Measurements from ENCODE around the gene BCAS1.

BCAS1 gene

DNA sequence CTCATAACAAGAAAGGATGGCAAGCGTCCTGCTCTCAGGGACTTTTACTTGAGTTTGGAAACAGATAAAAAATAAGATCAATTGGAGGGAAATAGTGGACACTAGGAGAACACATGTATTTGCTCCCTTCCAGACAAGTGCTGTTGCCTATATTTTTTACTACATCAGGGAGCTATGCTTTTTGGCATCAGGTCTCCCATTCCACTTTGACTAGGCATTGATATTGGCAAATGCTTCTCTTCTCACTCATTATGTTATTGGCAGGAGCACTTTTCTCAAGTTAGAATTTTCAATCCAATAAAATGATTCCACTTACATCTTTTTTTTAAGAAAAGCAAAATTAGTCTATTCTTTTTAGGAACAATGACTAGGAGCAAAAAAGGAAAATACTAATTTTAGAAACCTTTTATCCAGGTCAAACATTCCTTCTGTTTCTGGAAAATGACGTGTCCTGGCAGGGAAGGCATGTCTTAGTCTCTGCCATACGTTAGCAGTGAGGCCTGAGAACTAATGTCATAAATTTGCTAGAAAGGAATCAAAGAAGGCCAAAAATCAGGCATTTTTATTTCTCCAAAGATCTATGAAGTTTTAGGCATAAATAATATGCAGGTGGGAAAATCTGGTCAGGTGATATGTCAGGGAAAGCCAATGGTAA lies 21.4 kb downstream of the BCAS1 start:
- no peak for DNase-seq (ENCODE audit: low read depth in 2 of 2)

GRCh38 chr20:54048481-54048880 lies 21.9 kb downstream of the BCAS1 start:
- DNase-seq (ENCODE audit: low read depth in 2 of 2) = no peak

- no peak for DNase-seq (ENCODE audit: low read depth in 2 of 2)
Observed at GRCh38 chr20:54047720-54048119, 22.7 kb downstream of the BCAS1 start.

DNA sequence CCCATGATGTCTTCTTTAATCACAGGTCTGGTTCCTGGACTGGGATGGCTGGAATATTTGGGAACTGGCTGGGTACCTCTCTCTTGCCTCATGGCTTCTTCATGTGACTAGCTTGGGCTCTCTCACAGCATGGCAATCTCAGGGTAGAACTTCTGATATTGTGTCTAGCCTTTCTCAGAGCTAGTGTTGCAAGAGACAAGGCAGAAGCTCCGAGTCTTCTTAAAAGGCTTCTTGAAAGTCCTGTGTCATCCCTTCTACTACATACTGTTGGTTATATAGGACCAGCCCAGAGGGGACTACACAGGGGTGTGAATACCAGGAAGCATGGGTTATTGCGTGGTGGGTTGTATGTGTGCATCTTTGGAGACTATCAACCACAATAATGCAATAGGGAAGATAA lies 23.3 kb downstream of the BCAS1 start:
- DNase-seq (ENCODE audit: low read depth in 2 of 2) = no peak

- DNase-seq (ENCODE audit: low read depth in 2 of 2) = no peak
Observed at GRCh38 chr20:54044156-54044555, 26.2 kb downstream of the BCAS1 start.

GRCh38 chr20:54043076-54043967 lies 27.1 kb downstream of the BCAS1 start:
- DNase-seq (ENCODE audit: low read depth in 2 of 2) = no peak

- no peak for DNase-seq (ENCODE audit: low read depth in 2 of 2)
Observed at GRCh38 chr20:54042021-54042420, 28.4 kb downstream of the BCAS1 start.

- DNase-seq (ENCODE audit: low read depth in 2 of 2) = no peak
Observed at GRCh38 chr20:54041336-54041735, 29.1 kb downstream of the BCAS1 start.

- DNase-seq (ENCODE audit: low read depth in 2 of 2) = no peak
Observed at GRCh38 chr20:54040531-54040930, 29.9 kb downstream of the BCAS1 start.

DNA sequence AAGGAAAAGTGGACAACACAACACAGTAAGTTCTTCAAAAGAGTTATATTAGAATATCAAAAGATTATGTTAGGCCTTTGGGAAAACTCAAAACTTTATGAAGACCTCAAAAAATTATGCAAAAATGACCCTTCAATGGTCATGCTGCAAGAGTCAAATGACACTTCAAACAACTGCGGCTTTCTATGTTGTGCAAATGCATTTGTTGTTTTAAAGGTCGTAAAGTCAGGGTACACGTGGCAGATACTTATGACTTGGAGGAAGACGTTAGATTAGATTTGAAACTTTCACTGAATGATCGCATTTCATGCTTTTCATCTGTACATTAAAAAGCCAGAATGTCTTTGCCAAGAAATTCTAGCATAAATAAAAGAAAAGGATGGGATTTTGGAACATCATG lies 31.4 kb downstream of the BCAS1 start:
- no peak for DNase-seq (ENCODE audit: low read depth in 2 of 2)

DNA sequence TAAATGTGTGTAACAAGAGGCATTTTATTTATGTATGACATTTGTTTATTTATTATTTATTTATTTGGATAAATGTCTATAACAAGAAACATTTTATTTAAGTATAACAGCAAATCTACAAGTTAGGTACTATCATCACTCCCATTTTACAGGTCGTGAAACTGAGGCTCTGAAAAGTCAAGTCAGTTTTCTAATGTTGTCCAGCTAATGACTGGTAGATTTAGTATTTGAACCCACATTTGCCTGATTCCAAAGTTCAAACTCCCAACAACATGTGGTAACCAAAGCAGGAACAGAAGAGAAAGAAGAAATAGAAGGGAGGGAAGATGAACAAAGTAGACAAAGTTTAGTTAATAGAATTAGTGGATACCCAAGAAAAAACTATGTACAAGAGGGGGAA lies 32.9 kb downstream of the BCAS1 start:
- DNase-seq (ENCODE audit: low read depth in 2 of 2) = no peak

DNA sequence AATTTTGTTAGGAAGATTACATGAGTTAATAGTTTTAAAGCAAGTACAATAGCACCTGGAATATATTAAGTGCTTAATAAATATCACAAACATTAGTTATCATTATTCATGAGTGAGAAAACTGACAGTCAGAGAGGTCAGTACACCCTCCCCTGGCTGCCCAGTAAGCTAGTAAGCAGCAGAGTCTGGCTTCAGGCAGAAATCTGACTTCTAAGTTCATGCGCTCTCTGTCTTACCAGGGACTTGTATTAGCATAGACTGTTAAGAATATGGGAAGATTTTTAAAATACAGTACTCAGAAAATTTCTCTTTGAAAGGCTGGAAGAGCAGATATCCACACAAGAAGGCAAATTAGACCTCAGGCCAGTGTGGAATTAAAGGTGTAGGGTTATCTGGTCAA lies 40.8 kb downstream of the BCAS1 start:
- DNase-seq (ENCODE audit: low read depth in 2 of 2) = no peak

DNA sequence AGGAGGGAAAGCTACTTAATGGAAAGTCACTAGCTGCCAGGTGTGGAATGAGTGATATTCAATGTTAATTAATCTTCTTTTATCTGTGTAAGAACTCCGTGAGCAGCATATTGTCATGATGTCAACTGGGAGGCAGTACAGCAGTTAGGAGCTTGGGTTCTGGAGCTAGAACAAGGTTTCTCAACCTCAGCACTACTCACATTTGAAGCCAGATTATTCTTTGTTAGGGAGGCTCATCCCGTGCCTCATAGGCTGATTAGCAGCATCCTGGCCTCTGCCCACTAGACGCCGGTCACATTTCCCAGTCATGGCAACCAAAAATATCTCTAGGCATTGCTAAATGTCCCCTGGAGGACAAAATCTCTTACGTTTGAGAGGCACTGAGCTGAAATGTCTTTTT lies 41.2 kb downstream of the BCAS1 start:
- no peak for DNase-seq (ENCODE audit: low read depth in 2 of 2)

- DNase-seq (ENCODE audit: low read depth in 2 of 2) = no peak
Observed at GRCh38 chr20:54028276-54029011, 42.0 kb downstream of the BCAS1 start.

DNA sequence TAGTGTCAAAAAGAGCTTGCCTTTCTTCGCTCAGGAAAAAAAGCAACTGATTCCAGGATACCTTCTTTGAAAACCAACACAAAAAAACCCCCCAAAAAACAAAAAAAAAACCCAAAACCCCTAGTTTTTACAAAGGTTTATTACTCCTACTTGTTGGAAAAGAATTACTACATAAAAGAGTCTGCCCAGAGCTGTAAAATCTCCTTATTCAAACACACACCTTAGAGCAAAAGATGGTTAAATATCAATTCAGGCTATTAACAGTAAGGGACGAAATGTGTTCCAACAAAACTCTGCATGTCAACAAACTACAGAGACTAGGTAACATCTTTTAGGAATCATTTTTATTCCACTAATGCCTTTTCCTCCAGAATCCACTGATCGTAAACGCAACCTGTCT lies 42.7 kb downstream of the BCAS1 start:
- DNase-seq (ENCODE audit: low read depth in 2 of 2) = no peak

DNA sequence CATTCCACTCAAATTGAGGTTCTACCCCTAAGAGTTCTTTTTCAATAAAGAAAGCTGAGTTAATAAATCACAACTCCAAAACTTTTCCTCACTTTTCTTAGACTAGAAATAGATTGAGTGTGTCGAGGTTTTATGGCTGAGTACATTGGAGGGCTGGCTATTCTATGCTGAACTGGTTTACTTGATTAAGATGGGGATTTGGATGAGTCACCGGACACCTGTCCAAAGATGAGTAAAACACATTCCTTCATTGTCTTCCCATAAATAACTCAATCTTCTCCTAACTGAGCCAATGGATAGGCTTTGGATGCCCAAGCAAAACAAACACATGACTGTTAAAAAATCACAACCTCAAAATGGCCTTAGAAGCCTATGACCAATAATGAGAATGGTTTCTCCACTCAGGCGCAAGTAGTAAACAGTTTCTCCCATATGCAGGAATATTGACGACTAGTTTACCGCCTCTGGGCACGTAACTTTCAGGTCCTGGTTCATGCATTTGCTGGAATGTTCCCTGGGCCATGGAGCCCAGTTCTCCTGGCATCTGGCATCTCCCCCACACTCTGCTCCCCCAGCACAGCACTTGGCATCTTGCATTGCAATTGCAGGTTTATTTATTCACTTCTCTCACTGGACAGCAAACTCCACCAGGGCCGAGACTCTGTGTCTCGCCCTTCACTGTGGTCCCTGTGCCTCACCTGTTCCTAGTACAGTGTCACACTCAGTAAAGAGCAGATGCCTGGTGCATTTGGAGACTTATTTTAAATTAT lies 43.9 kb downstream of the BCAS1 start:
- DNase-seq (ENCODE audit: low read depth in 2 of 2) = no peak

DNA sequence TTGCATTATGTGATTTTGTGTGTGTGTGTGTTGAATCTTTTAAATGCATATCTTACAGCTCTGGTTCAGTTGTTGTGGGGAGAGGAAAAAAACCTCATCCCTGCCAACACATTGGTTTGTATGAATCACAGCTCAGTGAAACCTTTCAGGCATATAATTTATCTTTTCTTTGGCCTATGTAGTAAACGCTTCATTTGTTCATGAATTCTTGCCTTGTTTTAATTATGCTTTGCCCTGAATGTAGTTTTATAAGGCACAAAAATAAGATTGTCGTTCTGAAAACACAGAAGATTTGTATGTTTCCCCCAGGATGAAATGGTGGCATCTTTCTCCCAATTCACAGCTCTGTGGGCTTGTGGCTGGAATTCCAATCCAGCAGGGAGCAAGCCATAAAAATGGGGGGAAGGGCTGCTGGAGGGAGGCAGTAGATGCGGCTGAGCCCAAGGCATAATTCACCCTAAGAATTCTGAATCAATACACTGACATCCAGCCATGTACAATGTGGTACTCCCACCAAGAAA lies 45.1 kb downstream of the BCAS1 start:
- DNase-seq (ENCODE audit: low read depth in 2 of 2) = no peak

- no peak for DNase-seq (ENCODE audit: low read depth in 2 of 2)
Observed at GRCh38 chr20:54023406-54023805, 47.0 kb downstream of the BCAS1 start.

GRCh38 chr20:54021446-54022235 lies 48.8 kb downstream of the BCAS1 start:
- DNase-seq (ENCODE audit: low read depth in 2 of 2) = no peak

DNA sequence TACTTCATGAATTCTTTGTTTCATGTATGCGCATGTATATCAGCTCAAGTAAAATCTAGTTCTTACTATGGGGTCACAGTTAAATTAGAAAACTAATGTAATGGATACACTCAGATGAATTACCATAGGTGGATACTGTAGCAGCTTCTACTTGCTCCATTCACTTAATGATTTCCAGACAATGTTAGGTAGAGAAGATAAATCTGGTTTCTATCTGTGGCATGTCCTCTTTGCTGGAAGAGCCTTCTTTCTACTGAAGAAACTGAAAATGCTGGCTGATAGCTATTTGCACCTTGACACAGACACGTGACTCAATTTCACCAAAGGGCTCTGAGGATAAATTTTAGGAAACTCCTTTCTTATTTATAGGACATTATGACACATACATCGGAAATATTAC lies 49.5 kb downstream of the BCAS1 start:
- no peak for DNase-seq (ENCODE audit: low read depth in 2 of 2)

DNA sequence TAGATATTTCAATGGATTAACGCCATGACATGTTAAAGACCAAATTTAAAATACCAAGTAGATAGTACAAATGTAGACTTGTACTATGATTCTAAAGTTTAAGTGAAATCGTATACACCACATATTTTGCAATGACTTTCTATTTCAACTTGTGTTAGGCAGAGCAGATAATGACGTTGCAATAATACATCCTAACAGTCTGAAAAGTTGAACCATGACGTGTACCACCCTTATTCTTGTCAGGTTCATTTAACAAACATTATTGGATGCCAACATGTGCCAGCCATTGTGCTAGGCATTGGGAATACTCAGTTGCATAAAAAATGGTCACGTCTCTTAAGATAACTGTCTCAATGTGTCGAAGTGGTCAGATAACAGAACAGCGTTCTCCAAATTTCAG lies 50.0 kb downstream of the BCAS1 start:
- no peak for DNase-seq (ENCODE audit: low read depth in 2 of 2)

All from stimulated activated CD8-positive, alpha-beta memory T cell treated with anti-CD3 and anti-CD28 coated beads, Interleukin-2, amount 100 ng/mL, for 48 hours (primary cell).